Measurements from ENCODE around the gene CBFA2T2.

Gene CBFA2T2

DNA sequence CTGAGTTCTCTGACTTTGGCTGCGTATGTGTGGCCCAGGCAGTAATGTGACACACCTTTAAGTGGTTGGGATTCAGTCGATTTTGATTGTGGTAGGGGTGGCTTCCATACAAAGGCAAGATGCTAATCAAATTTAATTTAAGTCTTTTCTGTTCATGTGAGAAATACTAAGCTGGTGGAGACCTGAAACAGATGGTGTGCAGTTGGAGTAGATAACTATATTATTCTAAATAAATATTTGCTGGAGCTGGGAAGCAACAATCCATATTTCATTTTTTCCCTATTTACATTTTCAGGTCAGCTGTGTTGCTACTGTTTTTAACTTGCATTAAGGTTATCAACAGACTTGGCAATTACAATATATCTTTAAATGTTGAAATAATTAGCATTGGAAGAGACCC lies 104.8 kb downstream of the CBFA2T2 start:
- no peaks in the 10 kb centered on the region for H3K27me3 ChIP-seq (ENCODE audit: insufficient read depth, low read depth, severe bottlenecking)
- peaks cover 2% of the 10 kb centered on the region for H3K9me3 ChIP-seq (ENCODE audit: severe bottlenecking)
- TF ChIP-seq, protein P1, sequence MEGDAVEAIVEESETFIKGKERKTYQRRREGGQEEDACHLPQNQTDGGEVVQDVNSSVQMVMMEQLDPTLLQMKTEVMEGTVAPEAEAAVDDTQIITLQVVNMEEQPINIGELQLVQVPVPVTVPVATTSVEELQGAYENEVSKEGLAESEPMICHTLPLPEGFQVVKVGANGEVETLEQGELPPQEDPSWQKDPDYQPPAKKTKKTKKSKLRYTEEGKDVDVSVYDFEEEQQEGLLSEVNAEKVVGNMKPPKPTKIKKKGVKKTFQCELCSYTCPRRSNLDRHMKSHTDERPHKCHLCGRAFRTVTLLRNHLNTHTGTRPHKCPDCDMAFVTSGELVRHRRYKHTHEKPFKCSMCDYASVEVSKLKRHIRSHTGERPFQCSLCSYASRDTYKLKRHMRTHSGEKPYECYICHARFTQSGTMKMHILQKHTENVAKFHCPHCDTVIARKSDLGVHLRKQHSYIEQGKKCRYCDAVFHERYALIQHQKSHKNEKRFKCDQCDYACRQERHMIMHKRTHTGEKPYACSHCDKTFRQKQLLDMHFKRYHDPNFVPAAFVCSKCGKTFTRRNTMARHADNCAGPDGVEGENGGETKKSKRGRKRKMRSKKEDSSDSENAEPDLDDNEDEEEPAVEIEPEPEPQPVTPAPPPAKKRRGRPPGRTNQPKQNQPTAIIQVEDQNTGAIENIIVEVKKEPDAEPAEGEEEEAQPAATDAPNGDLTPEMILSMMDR (IDR thresholded peaks at IDR 0.05; ENCODE audit: low read depth, low read length): no peak
- no peak for DNase-seq
- peaks cover 4% of the 10 kb centered on the region; the same call in 1 of the 2 replicates for H3K36me3 ChIP-seq
- no peak overlapping the region for H3K4me3 ChIP-seq (ENCODE audit: low read depth, low read length)
- no peak overlapping the region for H3K27ac ChIP-seq

DNA sequence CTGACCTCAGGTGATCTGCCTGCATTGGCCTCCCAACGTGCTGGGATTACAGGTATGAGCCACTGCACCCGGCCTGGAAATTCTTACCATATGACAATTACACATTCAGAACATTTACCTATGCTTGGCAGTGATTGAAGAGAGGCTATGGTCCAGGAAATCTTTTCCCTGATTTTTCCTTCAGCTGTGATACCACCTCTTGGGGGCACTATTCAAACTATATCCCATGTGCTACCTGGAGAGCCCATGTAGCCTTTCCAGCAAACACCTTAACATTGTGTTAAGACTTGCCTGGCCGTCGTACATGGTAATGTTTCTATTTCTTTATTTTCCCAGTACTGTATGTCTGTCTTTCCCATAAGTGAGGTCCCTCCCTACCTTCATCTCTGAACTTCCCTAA lies 110.5 kb downstream of the CBFA2T2 start:
- Histone ChIP-seq H3K4me3 (ENCODE audit: low read depth, low read length) (no peak overlapping the region), H3K27ac (no peak overlapping the region), H3K27me3 (ENCODE audit: insufficient read depth, low read depth, severe bottlenecking) (no peaks in the 10 kb centered on the region), H3K9me3 (ENCODE audit: severe bottlenecking) (peaks cover 2% of the 10 kb centered on the region), H3K36me3 (peaks cover 12% of the 10 kb centered on the region)
- DNase-seq: no peak
- TF ChIP-seq, protein P1 (IDR thresholded peaks at IDR 0.05; ENCODE audit: low read depth, low read length): no peak

DNA sequence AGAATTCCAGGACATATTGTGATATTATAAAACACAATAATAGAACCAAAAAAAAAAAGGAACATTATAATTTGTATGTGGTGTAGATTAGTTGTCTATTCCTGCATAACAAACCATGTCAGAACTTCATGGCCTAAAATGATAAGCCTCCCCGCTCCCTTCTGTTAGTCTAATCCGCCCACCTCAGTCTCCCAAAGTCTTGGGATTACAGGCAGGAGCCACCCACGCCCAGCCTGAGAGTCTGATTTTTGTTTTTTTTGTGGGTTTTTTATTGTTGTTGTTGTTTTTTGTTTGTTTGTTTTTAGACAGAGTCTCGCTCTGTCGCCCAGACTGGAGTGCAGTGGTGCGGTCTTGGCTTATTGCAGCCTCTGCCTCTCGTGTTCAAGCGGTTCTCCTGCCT lies 111.1 kb downstream of the CBFA2T2 start:
- H3K36me3 ChIP-seq: peaks cover 12% of the 10 kb centered on the region
- TF ChIP-seq, protein P1 (IDR thresholded peaks at IDR 0.05; ENCODE audit: low read depth, low read length): no peak
- DNase-seq: no peak
- H3K27me3 ChIP-seq (ENCODE audit: insufficient read depth, low read depth, severe bottlenecking): no peaks in the 10 kb centered on the region
- H3K4me3 ChIP-seq (ENCODE audit: low read depth, low read length): no peak overlapping the region
- no peak overlapping the region for H3K27ac ChIP-seq
- H3K9me3 ChIP-seq (ENCODE audit: severe bottlenecking): peaks cover 2% of the 10 kb centered on the region

DNA sequence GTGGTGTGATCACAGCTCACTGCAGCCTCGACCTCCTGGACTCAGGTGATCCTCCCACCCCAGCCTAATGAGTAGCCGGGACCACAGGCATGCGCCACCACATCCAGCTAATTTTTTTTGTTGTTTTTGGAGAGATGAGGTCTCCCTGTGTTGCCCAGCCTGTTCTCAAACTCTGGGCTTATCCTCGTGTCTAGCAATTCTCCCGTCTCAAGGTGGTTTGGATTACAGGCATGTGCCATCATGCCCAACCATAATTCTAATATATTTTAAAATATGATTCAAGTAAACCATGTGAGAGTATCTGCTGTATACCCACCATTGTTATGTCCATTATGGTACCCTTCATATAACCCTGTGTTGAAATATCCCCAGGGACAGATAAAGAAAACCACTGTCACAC lies 112.0 kb downstream of the CBFA2T2 start:
- no peak for DNase-seq
- Histone ChIP-seq H3K4me3 (ENCODE audit: low read depth, low read length) (no peak overlapping the region), H3K36me3 (peaks cover 12% of the 10 kb centered on the region), H3K27me3 (ENCODE audit: insufficient read depth, low read depth, severe bottlenecking) (no peaks in the 10 kb centered on the region), H3K27ac (no peak overlapping the region), H3K9me3 (ENCODE audit: severe bottlenecking) (peaks cover 2% of the 10 kb centered on the region)
- TF ChIP-seq, protein P1 (IDR thresholded peaks at IDR 0.05; ENCODE audit: low read depth, low read length): no peak

DNA sequence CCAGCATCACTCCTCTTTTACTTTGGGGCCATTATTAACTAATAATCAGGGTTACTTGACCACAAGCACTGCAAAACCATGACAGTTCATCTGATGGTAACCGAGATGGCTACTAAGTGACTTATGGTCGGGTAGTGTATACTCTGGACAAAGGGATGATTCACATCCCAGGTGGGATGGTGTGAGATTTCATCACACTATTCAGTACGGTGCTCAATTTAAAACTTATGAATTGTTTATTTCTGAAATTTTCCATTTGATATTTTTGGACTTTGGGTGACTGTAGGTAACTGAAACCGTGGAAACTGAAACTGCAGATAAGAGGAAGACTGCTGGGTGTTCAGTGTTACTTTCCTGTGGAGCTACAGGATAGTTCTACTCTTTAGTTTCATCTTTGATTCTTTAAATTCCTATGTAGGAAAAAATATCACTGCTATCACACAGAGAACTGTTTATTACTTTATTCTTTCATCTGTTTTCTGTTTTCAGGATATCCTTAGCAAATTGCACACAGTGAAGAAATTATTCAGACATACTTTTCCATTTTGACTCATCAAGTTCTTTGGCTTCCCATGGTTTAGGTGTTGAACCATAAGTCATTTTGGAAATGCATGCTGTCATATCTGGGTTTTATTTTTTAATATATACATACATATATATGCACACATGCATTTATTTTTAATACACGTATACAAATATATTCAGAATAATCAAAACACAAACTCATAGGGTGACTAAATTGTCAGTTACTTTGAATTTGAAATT lies 113.1 kb downstream of the CBFA2T2 start:
- Histone ChIP-seq H3K36me3 (peaks cover 16% of the 10 kb centered on the region), H3K27me3 (ENCODE audit: insufficient read depth, low read depth, severe bottlenecking) (no peaks in the 10 kb centered on the region), H3K4me3 (ENCODE audit: low read depth, low read length) (no peak overlapping the region), H3K27ac (no peak overlapping the region), H3K9me3 (ENCODE audit: severe bottlenecking) (no peaks in the 10 kb centered on the region)
- no peak for DNase-seq
- TF ChIP-seq, protein P1 (IDR thresholded peaks at IDR 0.05; ENCODE audit: low read depth, low read length): no peak
